H9 (cell line): ENCODE measurements around the gene MAP2K7. TPM values are rescaled to one million over a fixed set of nuclear protein-coding genes. Genes with fewer than 3 reads are reported as not detected.

Source experiments
- DNase-seq: peaks from one replicate; pipeline ENCODE4 v3.0.0-alpha.2; 2017
- H2AFZ ChIP-seq: one replicate; pipeline ENCODE4 v1.6.1; 2013; ENCODE audit warnings: mild to moderate bottlenecking, low read length, control low read depth, moderate library complexity
- H2AK5ac ChIP-seq: 2 replicates; pipeline ENCODE4 v1.6.1; 2013; ENCODE audit warnings: low read length, control low read depth, mixed read lengths; ENCODE audit not compliant: insufficient read length
- H2BK120ac ChIP-seq: one replicate; pipeline ENCODE4 v1.6.1; 2013; ENCODE audit warnings: low read depth, mild to moderate bottlenecking, low read length, control low read depth, inconsistent platforms; ENCODE audit not compliant: poor library complexity, severe bottlenecking
- H2BK12ac ChIP-seq: 2 replicates; pipeline ENCODE4 v1.6.1; 2013; ENCODE audit warnings: low read length, control low read depth, mixed read lengths, low read depth; ENCODE audit not compliant: insufficient read length
- H2BK15ac ChIP-seq: 2 replicates; pipeline ENCODE4 v1.6.1; 2013; ENCODE audit warnings: low read depth, low read length, control low read depth
- H2BK20ac ChIP-seq: one replicate; pipeline ENCODE4 v1.6.1; 2013; ENCODE audit warnings: low read depth, mild to moderate bottlenecking, low read length, control low read depth, inconsistent platforms; ENCODE audit not compliant: poor library complexity, severe bottlenecking
- H2BK5ac ChIP-seq: 2 replicates; pipeline ENCODE4 v1.6.1; 2013; ENCODE audit warnings: low read length, control low read depth, mixed read lengths; ENCODE audit not compliant: insufficient read length
- H3K14ac ChIP-seq: 2 replicates; pipeline ENCODE4 v1.6.1; 2013; ENCODE audit warnings: low read length, control low read depth; ENCODE audit not compliant: insufficient read depth
- H3K18ac ChIP-seq: 2 replicates; pipeline ENCODE4 v1.6.1; 2013; ENCODE audit warnings: low read depth, mild to moderate bottlenecking, mixed read lengths, low read length, control low read depth; ENCODE audit not compliant: insufficient read length
- H3K23ac ChIP-seq: 2 replicates; pipeline ENCODE4 v1.6.1; 2013; ENCODE audit warnings: low read length, control low read depth, mixed read lengths, low read depth; ENCODE audit not compliant: insufficient read length
- H3K23me2 ChIP-seq: 2 replicates; pipeline ENCODE4 v1.6.1; 2013; ENCODE audit warnings: low read depth, mild to moderate bottlenecking, mixed read lengths, low read length, control low read depth; ENCODE audit not compliant: insufficient read length, poor library complexity, severe bottlenecking
- H3K27ac ChIP-seq: 2 replicates; pipeline ENCODE4 v1.5.1; 2013; ENCODE audit warnings: low read length, control low read depth, mixed read lengths, low read depth; ENCODE audit not compliant: insufficient read length
- H3K27me3 ChIP-seq: 2 replicates; pipeline ENCODE4 v1.6.1; 2013; ENCODE audit warnings: low read length, control low read depth, inconsistent platforms; ENCODE audit not compliant: insufficient read depth
- H3K4ac ChIP-seq: 2 replicates; pipeline ENCODE4 v1.6.1; 2013; ENCODE audit warnings: low read depth, mild to moderate bottlenecking, control low read depth, inconsistent platforms, low read length, moderate library complexity
- H3K4me1 ChIP-seq: 2 replicates; pipeline ENCODE4 v1.6.1; 2013; ENCODE audit warnings: low read length, control low read depth, inconsistent platforms; ENCODE audit not compliant: insufficient read depth
- H3K4me2 ChIP-seq: 2 replicates; pipeline ENCODE4 v1.6.1; 2013; ENCODE audit warnings: low read length, control low read depth, mixed read lengths; ENCODE audit not compliant: insufficient read length, insufficient read depth
- H3K56ac ChIP-seq: 2 replicates; pipeline ENCODE4 v1.6.1; 2013; ENCODE audit warnings: low read depth, mild to moderate bottlenecking, mixed read lengths, low read length, control low read depth; ENCODE audit not compliant: insufficient read length
- H3K79me1 ChIP-seq: 2 replicates; pipeline ENCODE4 v1.6.1; 2013; ENCODE audit warnings: low read depth, mild to moderate bottlenecking, moderate library complexity, low read length, control low read depth, inconsistent platforms; ENCODE audit not compliant: insufficient read depth, poor library complexity, severe bottlenecking
- H3K79me2 ChIP-seq: 2 replicates; pipeline ENCODE4 v1.6.1; 2013; ENCODE audit warnings: low read length, control low read depth, inconsistent platforms; ENCODE audit not compliant: insufficient read depth
- H3K9ac ChIP-seq: 2 replicates; pipeline ENCODE4 v1.6.1; 2013; ENCODE audit warnings: low read length, control low read depth, mixed read lengths; ENCODE audit not compliant: insufficient read length; ENCODE audit errors: extremely low read depth
- H3K9me3 ChIP-seq: one replicate; pipeline ENCODE4 v1.6.1; 2013; ENCODE audit warnings: low read depth, low read length, inconsistent platforms; ENCODE audit not compliant: control insufficient read depth
- H3T11ph ChIP-seq: one replicate; pipeline ENCODE4 v1.6.1; 2013; ENCODE audit warnings: mild to moderate bottlenecking, low read length, control low read depth, inconsistent platforms
- H4K20me1 ChIP-seq: one replicate; pipeline ENCODE4 v1.6.1; 2013; ENCODE audit not compliant: control insufficient read depth, insufficient read length, insufficient read depth
- H4K5ac ChIP-seq: 2 replicates; pipeline ENCODE4 v1.6.1; 2013; ENCODE audit warnings: low read depth, mild to moderate bottlenecking, mixed read lengths, low read length, control low read depth; ENCODE audit not compliant: insufficient read length
- H4K8ac ChIP-seq: replicated peaks from 2 replicates; pipeline ENCODE4 v1.6.1; 2013; ENCODE audit warnings: low read length, control low read depth, mixed read lengths, low read depth; ENCODE audit not compliant: insufficient read length
- H4K91ac ChIP-seq: 2 replicates; pipeline ENCODE4 v1.6.1; 2013; ENCODE audit warnings: low read depth, mild to moderate bottlenecking, moderate library complexity, mixed read lengths, low read length, control low read depth; ENCODE audit not compliant: insufficient read length
- H3K27ac Mint-ChIP-seq, 3 experiments: 2 replicates in 2 of 3; 3 replicates in 1 of 3; pipeline ENCODE4 v1.8.0; 2020 to 2021; ENCODE audit warnings: mixed read lengths in 3 of 3, mild to moderate bottlenecking in 1 of 3, moderate library complexity in 1 of 3
- H3K27me3 Mint-ChIP-seq: 2 replicates; pipeline ENCODE4 v1.8.0; 2021; ENCODE audit warnings: low read depth, mild to moderate bottlenecking, moderate library complexity, mixed read lengths
- H3K36me3 Mint-ChIP-seq, 3 experiments: 2 replicates in 2 of 3; 3 replicates in 1 of 3; pipeline ENCODE4 v1.8.0; 2020 to 2021; ENCODE audit warnings: low read depth in 3 of 3, mixed read lengths in 3 of 3; ENCODE audit not compliant: insufficient read depth in 1 of 3
- H3K4me1 Mint-ChIP-seq, 2 experiments: 2 replicates each; pipeline ENCODE4 v1.8.0; 2020; ENCODE audit warnings: mixed read lengths in 2 of 2
- H3K4me3 Mint-ChIP-seq, 2 experiments: 2 replicates in 1 of 2; 3 replicates in 1 of 2; pipeline ENCODE4 v1.8.0; 2020 to 2021; ENCODE audit warnings: mild to moderate bottlenecking in 2 of 2, mixed read lengths in 2 of 2, moderate library complexity in 1 of 2
- H3K9me3 Mint-ChIP-seq, 2 experiments: 2 replicates in 1 of 2; 3 replicates in 1 of 2; pipeline ENCODE4 v1.8.0; 2020; ENCODE audit warnings: mild to moderate bottlenecking in 2 of 2, mixed read lengths in 2 of 2, moderate library complexity in 1 of 2
- CTCF ChIP-seq: fragments of 200-600 bp; sonication (generic); conservative IDR thresholded peaks from 3 replicates; pipeline ENCODE4 v1.8.0; 2021; ENCODE audit warnings: antibody characterized with exemption, mild to moderate bottlenecking
- whole genome bisulfite sequencing: extraction: QIAGEN DNeasy Blood & Tissue Kit; methylation state at CpG from one replicate; pipeline ENCODE4 v1.1.7; 2013; ENCODE audit warnings: missing lambda C conversion rate, low lambda C conversion rate, mixed read lengths; ENCODE audit not compliant: insufficient read length; ENCODE audit errors: extremely low coverage; 5-methylcytosine and 5-hydroxymethylcytosine counted together
- total RNA-seq: library from RNA; stranded (reverse); gene quantifications from 2 replicates; pipeline ENCODE4 v1.2.1, GENCODE V29; 2021

Gene MAP2K7
- total RNA-seq, 1 experiment from 2014 or later = 48.1 TPM

GRCh38 chr19:7953060-7953459 lies 49.4 kb downstream of the MAP2K7 start:
- Histone ChIP-seq H3K18ac (no peak overlapping the region), H2BK20ac (no peak overlapping the region), H4K20me1 (no peaks in the 10 kb centered on the region), H3K79me2 (no peaks in the 10 kb centered on the region), H3K23me2 (no peaks in the 10 kb centered on the region), H3K9ac (no peak overlapping the region), H3K14ac (no peak overlapping the region), H3K56ac (no peak overlapping the region), H3K23ac (no peak overlapping the region), H3T11ph (no peak overlapping the region), H2AFZ (no peak overlapping the region), H4K8ac (no peak overlapping the region), H3K27ac (no peak overlapping the region), H3K4me2 (no peak overlapping the region), H3K27me3 (no peaks in the 10 kb centered on the region), H3K9me3 (no peaks in the 10 kb centered on the region), H2BK12ac (no peak overlapping the region), H4K5ac (no peak overlapping the region), H2BK120ac (no peak overlapping the region), H3K4ac (no peak overlapping the region), H4K91ac (no peak overlapping the region), H2AK5ac (no peak overlapping the region), H2BK15ac (no peak overlapping the region), H2BK5ac (no peak overlapping the region), H3K79me1 (no peaks in the 10 kb centered on the region), H3K4me1 (no peaks in the 10 kb centered on the region; the same call in 1 of the 2 replicates)
- H3K4me3 Mint-ChIP-seq = no peak overlapping the region
- DNase-seq = no peak
- H3K36me3 Mint-ChIP-seq = peaks cover under 1 to 8% (median 4%) of the 10 kb centered on the region in 3 experiments; a peak in 5 of 7 replicates
- peak overlapping the region in 1 of 3 experiments; percentile 91; a peak in 1 of 7 replicates for H3K27ac Mint-ChIP-seq
- TF ChIP-seq CTCF = no peak
- WGBS = no CpG with 5 or more reads among the region's 3 CpGs
- peaks cover 11 to 13% of the 10 kb centered on the region in 2 experiments; a peak in 3 of 4 replicates for H3K4me1 Mint-ChIP-seq
- H3K27me3 Mint-ChIP-seq = no peaks in the 10 kb centered on the region
- no peaks in the 10 kb centered on the region; a peak in 2 of 5 replicates for H3K9me3 Mint-ChIP-seq
